ENCODE data around the gene PIGV.
"Not testable (repeated sequence)": the region's sequence is repeated elsewhere in the genome, so short reads cannot be mapped to it uniquely, and the experiment has no call there.

PIGV gene

DNA sequence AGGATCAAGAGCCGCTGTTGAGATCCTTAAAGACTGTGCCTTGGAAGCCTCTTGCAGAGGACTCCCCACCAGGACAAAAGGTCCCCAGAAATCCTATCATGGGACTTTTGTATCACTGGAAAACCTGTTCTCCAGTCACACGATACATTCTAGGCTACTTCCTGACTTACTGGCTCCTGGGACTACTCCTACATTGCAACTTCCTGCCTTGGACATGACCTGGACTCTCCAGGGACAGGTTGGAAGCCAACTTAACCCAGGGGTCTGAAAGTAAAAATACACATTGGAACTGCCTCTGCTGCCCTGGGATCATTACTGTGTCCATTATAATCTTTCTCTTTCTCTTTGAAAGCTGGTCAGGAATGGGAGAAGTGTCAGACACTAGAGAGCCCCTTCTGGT, 9.9 kb downstream of the PIGV start:
- DNase-seq: no peak

DNA sequence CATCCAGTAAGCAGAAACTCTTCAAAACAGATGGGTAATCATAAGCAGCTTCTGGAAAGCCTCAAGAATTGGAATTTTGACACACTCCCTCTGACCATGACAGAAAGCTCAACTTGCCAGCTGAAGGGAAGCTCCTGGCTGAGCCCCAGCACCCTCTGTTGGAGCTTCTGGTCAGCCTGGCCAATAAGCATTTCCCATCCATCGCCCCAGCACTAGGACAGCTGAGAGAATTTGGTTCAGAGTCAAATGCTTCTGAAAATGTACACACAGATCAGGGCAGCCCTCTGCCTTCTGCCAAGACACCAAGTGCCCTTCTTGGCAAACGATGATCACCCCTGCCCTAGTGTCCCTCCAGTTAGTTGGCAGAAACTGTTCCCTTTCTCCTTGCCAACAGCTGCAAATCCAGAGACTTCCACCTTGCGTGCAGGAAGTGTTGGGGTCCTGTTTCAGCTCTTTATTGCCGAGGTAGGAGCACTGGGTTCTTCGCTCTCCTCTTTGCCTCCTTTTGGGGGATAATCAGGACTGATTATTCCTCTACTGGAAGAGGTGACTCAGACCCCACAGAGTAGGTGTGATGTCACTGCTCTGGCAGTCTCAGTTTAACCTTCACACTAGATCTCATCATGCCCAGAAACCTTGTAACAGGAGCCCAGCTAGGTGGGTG, 11.9 kb downstream of the PIGV start:
- DNase-seq: peak; percentile 85

DNA sequence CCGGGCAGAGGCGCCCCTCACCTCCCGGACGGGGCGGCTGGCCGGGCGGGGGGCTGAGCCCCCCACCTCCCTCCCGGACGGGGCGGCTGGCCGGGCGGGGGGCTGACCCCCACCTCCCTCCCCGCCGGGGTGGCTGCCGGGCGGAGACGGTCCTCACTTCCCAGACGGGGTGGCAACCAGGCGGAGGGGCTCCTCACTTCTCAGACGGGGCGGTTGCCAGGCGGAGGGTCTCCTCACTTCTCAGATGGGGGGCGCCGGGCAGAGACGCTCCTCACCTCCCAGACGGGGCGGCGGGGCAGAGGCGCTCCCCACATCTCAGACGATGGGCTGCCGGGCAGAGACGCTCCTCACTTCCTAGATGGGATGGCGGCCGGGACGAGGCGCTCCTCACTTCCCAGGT, 16.2 kb downstream of the PIGV start:
- not testable (repeated sequence) for DNase-seq

DNA sequence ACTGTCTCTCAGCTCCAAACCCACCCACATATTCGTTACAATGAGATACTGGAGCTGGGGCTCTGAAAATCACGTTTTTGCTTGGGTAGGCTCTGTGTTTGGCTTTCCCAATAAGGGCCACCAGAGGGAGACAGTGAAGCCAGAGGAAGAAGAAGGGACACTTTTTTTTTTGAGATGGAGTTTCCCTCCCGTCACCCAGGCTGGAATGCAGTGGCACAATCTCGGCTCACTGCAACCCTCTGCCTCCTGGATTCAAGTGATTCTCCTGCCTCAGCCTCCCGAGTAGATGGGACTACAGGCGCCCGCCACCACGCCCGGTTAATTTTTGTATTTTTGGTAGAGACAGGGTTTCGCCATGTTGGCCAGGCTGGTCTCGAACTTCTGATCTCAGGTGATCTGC, 22.4 kb downstream of the PIGV start:
- DNase-seq: peak; percentile 59

DNA sequence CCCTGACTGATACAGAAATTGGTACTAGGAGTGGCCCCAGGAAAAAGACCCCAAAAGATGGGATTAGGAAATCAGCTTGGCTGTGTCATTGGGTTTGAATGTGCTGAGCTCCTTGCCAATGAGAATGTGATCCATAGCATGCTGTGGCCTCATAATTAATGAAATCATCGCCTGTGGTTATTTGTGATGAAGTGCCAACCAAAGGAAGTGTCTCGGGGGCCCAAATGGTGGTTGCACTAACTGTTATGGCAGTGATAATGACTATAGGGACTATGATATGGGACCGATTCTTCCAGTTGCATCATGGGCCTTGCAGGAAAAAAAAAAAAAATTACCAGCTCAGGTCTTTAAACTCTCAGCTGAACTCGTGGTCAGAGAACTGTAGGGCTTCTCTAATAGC, 23.3 kb downstream of the PIGV start:
- DNase-seq: no peak

DNA sequence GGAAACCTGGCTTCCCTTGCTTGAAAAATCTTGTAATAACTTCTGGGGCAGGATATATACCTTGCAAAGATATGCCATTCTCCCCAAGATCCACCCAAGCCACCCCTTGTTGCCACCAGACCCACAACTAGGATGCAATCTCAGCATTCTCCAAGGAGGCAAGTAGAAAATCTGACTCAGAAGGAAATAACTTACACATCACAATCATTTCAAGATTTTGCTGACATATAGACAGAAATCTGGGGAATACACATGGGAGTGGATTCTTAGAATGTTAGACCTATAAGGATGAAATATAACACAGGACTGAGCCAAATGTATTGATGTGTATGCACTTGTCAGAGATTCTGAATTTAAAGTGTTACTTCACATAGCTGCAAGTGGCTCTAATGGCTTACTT, 24.0 kb downstream of the PIGV start:
- DNase-seq: no peak

DNA sequence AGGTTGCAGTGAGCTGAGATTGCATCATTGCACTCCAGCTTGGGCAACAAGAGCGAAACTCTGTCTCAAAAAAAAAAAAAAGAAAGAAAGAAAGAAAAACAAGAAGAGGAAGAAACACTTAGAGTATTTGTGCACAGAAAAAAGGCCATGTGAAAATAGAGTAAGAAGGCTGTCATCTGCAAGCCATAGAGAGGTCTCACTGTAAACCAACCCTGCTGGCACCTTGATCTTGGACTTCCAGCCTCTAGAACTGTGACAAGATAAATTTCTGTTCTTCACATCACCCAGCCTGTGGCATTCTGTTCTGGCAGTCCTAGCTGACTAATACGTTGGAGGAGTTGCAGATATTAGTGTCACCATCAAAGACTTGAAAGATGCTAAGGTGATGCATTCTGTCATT, 26.6 kb downstream of the PIGV start:
- DNase-seq: no peak

DNA sequence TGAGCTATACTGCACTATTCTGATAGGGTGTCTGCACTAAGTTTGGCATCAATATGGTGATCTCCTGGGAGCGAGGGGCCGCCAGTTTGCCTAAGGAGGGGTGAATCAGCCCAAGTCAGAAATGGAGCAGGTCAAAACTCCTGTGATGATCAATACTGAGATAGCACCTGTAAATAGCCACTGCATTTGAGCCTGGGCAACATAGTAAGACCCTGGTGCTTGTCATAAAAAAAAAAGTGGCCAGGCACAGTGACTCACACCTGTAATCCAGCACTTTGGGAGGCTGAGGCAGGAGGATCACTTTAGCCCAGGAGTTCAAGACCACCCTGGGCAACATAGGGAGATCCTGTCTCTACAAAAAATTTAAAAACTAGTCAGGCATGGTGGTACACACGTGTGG, 27.1 kb downstream of the PIGV start:
- DNase-seq: no peak

DNA sequence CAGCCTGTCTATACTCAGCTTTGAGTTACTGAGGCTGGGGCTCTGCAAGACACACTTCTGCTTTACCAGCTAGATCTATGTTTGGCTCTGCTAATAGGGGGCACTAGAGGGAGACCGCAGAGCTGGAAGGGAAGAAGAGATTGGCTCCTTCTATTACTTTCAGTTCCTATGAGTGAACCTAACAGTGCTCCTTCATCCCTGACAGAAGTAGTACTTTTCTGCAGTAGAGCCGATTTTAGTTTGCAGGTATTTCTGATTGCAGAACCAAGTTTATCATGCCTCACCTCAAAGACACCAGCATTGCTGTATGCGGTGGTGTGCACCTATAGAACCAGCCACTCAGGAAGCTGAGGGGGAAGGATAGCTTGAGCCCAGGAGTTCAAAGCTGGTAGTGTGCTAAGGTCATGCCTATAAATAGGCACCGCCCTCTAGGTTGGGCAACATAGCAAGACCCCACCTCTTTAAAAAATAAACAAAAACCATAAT, 33.1 kb downstream of the PIGV start:
- DNase-seq: no peak

DNA sequence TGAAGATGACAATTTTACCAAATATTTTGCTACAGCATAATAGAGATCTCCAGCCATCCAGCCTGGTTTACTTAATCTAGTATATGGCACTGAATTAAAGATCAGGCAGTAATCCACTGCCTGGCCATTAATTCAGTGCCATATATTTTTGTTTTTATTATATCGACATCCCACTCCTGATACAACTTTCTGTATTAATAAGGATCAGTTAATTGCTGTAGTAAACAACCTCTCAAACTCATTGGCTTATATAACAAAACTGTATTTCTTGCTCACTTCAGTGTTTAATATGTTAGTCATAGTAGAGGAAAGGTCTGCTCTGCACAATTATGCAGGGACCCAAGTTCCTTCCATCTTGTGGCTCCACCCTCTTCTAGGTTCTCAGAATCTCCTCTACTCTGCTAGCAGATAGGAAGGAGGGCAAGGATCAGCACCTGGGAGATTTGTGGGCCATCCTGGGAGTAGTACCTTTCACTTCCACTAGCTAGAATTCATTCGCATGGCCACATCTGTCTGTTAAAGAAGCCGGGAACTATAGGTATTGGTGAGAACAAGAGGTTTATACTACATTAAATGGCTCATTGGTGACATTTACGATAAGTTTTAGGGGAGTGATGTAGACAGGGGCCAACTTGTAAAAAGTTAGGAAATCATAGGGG, 35.1 kb downstream of the PIGV start:
- DNase-seq: no peak

DNA sequence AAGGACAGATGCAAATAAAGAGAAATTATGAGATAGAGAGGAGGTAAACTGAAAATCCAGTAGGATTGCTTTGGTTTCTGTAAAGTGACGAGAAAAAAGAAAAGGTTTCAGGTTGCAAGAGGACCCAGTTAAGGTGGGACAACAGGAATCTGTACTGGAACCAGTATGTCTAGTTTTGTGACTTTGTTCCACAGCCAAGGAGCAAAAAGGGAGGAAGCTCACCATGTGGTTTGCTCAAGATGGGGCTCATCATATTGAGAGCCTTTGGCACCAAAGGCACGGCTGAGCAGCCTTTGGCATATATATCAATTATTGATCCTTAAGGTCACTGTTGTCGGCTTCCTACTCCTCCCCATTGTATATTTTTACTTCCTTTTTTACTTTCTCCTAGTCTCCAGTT, 37.0 kb downstream of the PIGV start:
- no peak for DNase-seq

DNA sequence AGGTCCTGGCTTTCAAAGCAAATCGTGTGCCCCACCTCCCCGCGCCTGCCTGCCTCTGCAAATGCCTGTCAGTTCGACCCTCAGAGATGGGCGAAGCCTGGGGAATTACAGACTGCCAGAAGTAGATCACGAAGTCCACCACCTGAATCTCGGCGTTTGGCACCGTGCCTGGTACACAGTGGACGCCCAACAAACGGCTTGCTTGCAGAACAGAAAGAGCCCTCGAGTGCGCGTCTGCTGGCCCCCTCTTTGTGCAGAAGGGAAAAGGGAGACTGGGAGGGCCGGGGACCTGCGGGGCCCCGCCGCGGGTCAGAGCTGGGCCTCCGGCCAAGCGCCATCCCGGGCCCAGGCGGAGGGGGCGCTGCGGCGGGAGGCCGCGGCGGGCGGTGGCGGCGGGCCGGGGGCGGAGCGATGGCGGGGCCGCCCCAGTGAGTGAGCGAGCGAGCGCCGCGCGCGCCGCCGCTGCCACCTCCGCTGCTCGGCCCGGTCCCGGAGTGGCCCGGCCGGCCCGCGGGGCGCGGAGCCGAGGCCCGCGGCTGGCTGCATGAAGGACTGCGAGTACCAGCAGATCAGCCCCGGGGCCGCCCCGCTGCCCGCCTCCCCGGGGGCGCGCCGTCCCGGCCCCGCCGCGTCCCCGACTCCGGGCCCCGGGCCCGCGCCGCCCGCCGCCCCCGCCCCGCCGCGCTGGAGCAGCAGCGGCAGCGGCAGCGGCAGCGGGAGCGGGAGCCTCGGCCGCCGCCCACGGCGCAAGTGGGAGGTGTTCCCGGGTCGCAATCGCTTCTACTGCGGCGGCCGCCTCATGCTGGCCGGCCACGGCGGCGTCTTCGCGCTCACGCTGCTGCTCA, 38.7 kb downstream of the PIGV start, which contains the start of gene ZDHHC18:
TSS of gene ZDHHC18 (plus strand) at position 428 of the 845 bp plus-strand sequence. CDS start at position 545, 117 bp downstream.
- DNase-seq: peak; percentile 79

DNA sequence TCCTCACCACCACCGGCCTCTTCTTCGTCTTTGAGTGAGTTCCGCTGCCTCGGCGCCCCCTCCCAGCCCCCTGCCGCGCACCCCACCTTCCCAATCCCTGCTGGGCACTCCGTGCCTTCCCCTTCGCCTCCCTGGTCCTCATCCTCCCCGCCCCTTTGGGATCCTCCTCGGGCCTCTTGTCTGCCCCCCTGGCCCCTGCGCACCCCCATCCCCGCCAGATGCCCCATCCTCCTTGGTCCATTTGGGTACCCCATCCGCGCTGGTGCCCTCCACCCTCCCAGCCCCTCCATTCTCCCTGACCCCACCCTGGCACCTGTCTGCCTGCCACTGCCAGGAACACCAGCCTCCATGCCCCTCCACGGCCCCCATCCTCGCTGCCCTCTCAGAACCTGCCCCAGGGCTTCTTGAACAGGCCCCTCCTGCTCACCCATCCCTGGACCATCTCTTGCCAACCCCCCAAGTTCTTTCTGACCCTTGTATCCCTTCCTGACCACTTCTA, 39.4 kb downstream of the PIGV start:
- DNase-seq: no peak

DNA sequence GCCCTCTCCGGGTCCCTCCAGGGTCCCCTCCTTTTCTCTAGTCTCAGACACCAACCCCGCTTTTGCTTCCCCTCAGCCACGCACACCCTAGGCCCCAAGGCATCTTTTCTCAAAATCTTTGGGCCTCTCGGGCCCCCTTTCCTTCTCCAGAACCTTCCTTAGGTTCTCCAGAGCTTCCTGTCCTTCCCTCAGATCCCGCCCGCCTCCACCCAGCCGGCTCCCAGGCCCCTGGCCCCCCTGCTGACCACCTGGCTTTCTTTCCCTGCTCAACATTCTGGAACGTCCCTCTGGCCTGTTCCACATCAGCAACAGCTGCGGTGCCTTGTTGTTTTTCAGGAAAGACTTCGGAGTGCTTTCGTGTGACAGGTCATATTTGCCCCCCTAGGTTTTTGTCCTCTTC, 39.9 kb downstream of the PIGV start:
- peak; percentile 60 for DNase-seq

DNA sequence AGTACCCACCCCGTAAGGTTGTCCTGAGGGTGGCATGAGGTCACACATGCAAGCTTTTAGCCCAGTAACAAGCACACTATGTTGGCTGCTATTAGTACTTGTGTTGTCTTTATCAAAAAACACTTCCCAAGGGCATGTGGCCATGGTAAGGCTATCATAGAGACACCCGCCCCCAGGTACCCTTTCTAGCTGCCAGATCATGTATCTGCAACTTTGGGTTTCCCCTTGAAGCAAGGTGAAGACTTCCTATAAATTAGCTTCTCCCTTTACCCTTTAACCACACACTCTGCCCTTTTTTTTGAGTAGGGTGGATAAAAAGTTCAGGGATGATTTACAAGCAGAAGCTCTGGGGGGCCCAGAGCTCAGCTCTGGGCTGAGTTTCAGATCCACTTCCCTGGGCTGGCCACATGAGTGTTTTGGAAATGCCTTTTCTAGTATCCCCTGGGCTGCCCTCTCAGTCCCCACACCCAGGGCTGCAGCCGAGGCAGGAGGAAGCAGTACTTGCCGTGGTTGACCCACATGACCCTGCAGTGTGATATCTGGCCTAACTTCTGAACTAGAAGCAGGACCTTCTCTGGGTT, 40.8 kb downstream of the PIGV start:
- DNase-seq: no peak

DNA sequence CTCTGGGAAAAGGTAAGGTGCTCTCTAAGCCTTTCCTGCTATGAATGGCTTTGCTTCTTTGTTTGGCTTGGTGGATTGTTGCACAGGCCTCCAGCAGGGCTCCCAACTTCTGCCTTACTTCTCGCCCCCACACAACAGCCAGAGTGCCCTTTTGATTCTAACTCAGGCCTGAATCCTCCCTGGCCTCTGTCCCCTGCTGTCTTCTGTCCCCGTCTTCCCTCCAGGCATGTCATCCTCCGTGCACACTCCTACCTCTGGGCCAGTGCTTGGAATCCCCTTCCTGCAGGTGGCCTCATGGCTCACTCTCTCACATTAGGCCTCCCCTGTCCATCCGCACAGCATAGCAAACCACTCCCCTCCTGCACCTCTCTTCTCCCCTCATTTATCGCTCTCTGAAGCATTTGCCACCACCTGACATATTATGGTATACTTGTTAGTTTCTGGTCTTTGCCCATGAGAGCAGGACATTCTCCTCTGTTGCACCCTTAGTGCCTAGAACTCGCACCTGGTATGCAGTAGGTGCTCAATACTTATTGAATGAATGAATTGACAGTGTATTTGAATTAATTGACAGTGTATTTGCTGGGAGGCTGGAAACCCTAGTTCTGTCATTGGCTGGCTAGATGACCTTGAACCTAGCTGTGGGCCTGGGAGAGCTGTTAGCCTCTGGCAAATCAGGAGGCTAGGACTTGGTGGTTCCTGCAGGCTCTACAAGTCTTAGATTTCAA, 41.6 kb downstream of the PIGV start:
- no peak for DNase-seq

DNA sequence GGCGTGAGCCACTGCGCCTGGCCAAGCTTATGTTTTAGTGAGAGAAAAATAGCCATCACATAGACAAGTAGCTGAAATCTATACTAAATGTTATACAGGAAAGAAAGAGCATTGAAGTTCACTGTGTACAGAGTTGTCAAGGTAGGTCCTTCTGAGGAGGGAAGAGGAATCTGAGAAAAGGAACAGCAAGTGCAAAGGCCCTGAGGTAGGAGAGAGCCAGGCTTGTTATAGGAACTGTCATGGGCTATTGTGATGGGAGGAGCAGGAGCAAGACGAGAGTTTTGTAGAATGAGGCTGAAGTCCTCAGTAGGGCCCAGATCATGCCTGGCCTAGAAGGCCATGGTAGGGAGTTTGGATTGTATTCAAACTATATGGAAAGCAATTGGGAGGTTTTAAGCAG, 43.3 kb downstream of the PIGV start:
- DNase-seq: no peak

DNA sequence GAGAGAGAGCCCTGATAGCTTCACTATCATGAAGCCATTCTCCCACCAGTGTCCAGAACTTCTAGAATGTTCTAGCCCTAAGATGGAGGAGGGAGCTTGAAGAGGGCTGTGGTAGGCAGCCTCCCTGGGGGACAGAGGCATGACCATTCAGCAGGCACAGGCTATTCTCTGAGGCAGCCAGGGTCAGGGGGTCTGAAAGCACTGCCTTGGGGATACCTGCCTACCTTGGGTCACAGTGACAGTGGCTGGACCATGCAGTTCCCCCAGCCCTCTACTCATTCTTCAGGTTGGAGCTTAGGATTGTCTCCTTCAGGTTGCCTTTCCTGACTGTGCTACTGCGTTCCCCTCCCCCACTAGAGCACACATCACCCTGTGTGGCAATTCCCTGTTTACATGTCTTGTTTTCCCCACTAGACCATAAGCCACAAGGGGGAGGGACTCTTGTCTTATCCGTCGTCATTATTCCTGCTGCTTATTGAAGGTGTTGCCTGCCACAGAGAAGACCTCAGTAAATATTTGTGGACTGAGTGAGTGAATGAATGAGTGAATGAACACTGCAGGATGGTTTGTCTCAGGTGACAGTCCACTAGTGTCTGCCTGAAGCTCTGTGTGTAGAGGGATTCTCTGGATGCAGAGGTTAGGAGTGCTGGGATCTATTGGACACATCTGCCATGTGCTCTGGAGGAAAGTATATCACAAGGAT, 43.9 kb downstream of the PIGV start:
- DNase-seq: no peak

DNA sequence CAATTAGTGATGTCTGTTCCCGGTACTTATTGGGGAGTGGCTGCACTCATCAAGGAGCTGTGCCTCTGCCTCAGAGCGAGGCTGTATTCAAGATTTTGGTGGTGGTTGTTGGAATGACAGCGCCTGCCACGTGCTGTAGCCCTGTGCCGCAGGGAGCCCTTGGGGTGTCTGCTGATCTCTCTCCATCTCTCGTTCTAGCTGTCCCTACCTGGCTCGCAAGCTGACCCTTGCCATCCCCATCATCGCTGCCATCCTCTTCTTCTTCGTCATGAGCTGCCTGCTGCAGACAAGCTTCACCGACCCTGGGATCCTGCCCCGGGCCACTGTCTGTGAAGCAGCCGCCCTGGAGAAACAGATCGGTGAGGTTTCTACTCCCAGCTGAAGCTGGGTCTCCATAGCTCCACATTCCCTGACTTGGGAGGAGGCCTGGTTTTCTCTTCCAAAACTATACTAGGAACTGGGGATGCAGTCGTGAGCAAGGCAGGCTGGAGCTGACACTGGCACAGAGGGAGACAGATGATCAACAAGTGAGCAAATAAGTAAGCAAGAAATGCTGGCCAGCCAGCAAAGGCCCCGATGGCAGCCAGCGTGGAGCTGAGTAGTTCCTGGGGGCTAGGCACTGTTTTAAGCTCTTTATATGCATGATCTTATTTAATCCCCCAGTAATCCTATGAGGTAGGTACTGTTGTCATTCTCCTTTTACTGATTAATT, 44.7 kb downstream of the PIGV start:
- no peak for DNase-seq

DNA sequence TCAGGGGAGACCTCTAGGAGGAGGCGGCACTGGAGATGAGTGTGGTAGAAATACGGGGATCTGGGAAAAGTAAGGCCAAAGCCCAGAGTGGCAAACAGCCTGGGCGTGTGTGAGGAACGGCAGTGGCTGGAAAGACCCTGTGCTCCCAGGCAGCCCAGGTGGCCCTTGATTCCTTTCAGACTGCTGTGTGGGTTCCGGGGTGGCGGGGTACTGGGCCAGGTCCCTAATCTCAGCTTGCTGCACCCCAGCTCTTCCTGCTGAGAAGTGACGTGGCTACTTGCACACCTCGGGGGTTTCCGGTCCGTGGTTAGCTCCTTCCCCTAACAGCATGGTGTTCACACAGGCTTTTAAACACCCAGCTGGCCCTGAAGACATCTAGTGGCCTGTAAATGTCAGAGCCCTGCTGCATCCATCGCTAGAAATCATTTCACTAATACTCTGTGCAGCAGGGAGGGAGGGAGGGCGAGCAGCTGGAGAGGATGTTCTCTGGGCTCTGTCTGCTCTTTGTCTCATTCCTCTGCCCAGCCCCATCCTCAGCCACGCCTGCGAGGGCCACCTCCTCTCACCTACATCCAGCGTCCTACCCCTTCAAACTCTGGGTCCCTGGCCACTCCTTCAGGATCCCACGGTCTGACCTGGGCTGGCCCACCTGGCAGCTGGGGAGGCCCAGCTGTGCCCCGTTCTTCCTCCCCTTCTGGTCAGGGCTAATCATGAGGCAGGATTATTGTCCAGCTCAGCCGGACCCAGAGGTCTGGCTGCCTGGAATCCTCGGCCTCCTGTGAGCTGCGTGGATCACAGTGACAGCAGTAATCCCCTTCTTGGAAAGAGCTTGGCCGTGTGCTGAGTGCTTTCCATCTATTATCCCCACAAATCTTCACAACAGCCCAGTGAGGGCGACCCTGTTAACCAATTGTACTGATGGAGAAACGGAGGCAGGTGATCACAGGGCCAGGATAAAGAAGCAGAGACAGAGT, 46.0 kb downstream of the PIGV start:
- no peak for DNase-seq

All from right hindlimb (tissue), 1 donor.